ENCODE results near the gene NEGR1.
"Not testable (repeated sequence)": the region's sequence is repeated elsewhere in the genome, so short reads cannot be mapped to it uniquely, and the experiment has no call there.

NEGR1 gene

GRCh38 chr1:71908871-71909390 lies 373.4 kb downstream of the NEGR1 start:
- DNase-seq (ENCODE audit: low read depth, low spot score): no peak
- no peak overlapping the region for H3K4me3 ChIP-seq (ENCODE audit: low read length)

- no peak for DNase-seq (ENCODE audit: low read depth, low spot score)
- H3K4me3 ChIP-seq (ENCODE audit: low read length): no peak overlapping the region
These were observed 374.0 kb downstream of the NEGR1 start for GRCh38 chr1:71908303-71908702.

- no peak for DNase-seq (ENCODE audit: low read depth, low spot score)
- H3K4me3 ChIP-seq (ENCODE audit: low read length): no peak overlapping the region
These were observed 382.5 kb downstream of the NEGR1 start for GRCh38 chr1:71899881-71900280.

GRCh38 chr1:71888166-71888565 lies 394.2 kb downstream of the NEGR1 start:
- not testable (repeated sequence) for DNase-seq (ENCODE audit: low read depth, low spot score); H3K4me3 ChIP-seq (ENCODE audit: low read length)

GRCh38 chr1:71885171-71885570 lies 397.2 kb downstream of the NEGR1 start:
- no peak overlapping the region for H3K4me3 ChIP-seq (ENCODE audit: low read length)
- DNase-seq (ENCODE audit: low read depth, low spot score): no peak

GRCh38 chr1:71882637-71883036 lies 399.7 kb downstream of the NEGR1 start:
- DNase-seq (ENCODE audit: low read depth, low spot score): no peak
- no peak overlapping the region for H3K4me3 ChIP-seq (ENCODE audit: low read length)

GRCh38 chr1:71882226-71882625 lies 400.1 kb downstream of the NEGR1 start:
- DNase-seq (ENCODE audit: low read depth, low spot score): no peak
- no peak overlapping the region for H3K4me3 ChIP-seq (ENCODE audit: low read length)

- H3K4me3 ChIP-seq (ENCODE audit: low read length): no peak overlapping the region; the same call in 1 of the 2 replicates
- DNase-seq (ENCODE audit: low read depth, low spot score): peak; percentile 77
These were observed 400.7 kb downstream of the NEGR1 start for GRCh38 chr1:71881611-71882010.

- no peak overlapping the region for H3K4me3 ChIP-seq (ENCODE audit: low read length)
- no peak for DNase-seq (ENCODE audit: low read depth, low spot score)
These were observed 413.0 kb downstream of the NEGR1 start for GRCh38 chr1:71869326-71869725.

GRCh38 chr1:71862756-71863155 lies 419.6 kb downstream of the NEGR1 start:
- no peak for DNase-seq (ENCODE audit: low read depth, low spot score)
- no peak overlapping the region for H3K4me3 ChIP-seq (ENCODE audit: low read length)

- H3K4me3 ChIP-seq (ENCODE audit: low read length): no peak overlapping the region
- no peak for DNase-seq (ENCODE audit: low read depth, low spot score)
These were observed 421.3 kb downstream of the NEGR1 start for GRCh38 chr1:71861022-71861421.

- no peak for DNase-seq (ENCODE audit: low read depth, low spot score)
- H3K4me3 ChIP-seq (ENCODE audit: low read length): no peak overlapping the region
These were observed 422.5 kb downstream of the NEGR1 start for GRCh38 chr1:71859806-71860205.

GRCh38 chr1:71857862-71858261 lies 424.5 kb downstream of the NEGR1 start:
- no peak overlapping the region for H3K4me3 ChIP-seq (ENCODE audit: low read length)
- DNase-seq (ENCODE audit: low read depth, low spot score): no peak

- DNase-seq (ENCODE audit: low read depth, low spot score): no peak
These were observed 429.0 kb downstream of the NEGR1 start for GRCh38 chr1:71853360-71853759.

GRCh38 chr1:71850936-71851335 lies 431.4 kb downstream of the NEGR1 start:
- DNase-seq (ENCODE audit: low read depth, low spot score): peak; percentile 3
- no peak overlapping the region for H3K4me3 ChIP-seq (ENCODE audit: low read length)

More at GRCh38 chr1:71853360-71853759, 429.0 kb downstream of the NEGR1 start:
- H3K4me3 ChIP-seq (ENCODE audit: low read length): no peak overlapping the region

GRCh38 chr1:71850515-71850914 lies 431.8 kb downstream of the NEGR1 start:
- DNase-seq (ENCODE audit: low read depth, low spot score): no peak
- no peak overlapping the region for H3K4me3 ChIP-seq (ENCODE audit: low read length)

- no peak for DNase-seq (ENCODE audit: low read depth, low spot score)
- H3K4me3 ChIP-seq (ENCODE audit: low read length): no peak overlapping the region
These were observed 439.3 kb downstream of the NEGR1 start for GRCh38 chr1:71843012-71843411.

- DNase-seq (ENCODE audit: low read depth, low spot score): no peak
- H3K4me3 ChIP-seq (ENCODE audit: low read length): no peak overlapping the region
These were observed 442.5 kb downstream of the NEGR1 start for GRCh38 chr1:71839876-71840275.

- DNase-seq (ENCODE audit: low read depth, low spot score): no peak
- no peak overlapping the region for H3K4me3 ChIP-seq (ENCODE audit: low read length)
These were observed 445.4 kb downstream of the NEGR1 start for GRCh38 chr1:71836904-71837303.

- no peak overlapping the region for H3K4me3 ChIP-seq (ENCODE audit: low read length)
- DNase-seq (ENCODE audit: low read depth, low spot score): no peak
These were observed 446.9 kb downstream of the NEGR1 start for GRCh38 chr1:71835442-71835813.

- no peak for DNase-seq (ENCODE audit: low read depth, low spot score)
- no peak overlapping the region for H3K4me3 ChIP-seq (ENCODE audit: low read length)
These were observed 447.5 kb downstream of the NEGR1 start for GRCh38 chr1:71834601-71835441.

All from Jurkat, Clone E6-1 (cell line).